ENCODE data around the gene ZBTB45. TPM values are rescaled to one million over a fixed set of nuclear protein-coding genes. Genes with fewer than 3 reads are reported as not detected.
"Not testable (repeated sequence)": the region's sequence is repeated elsewhere in the genome, so short reads cannot be mapped to it uniquely, and the experiment has no call there.

The ZBTB45 gene
- total and polyA plus RNA-seq, 2 donors (not counting 3 experiments of a cell fraction or from before 2014, with no cell fraction given): 17.8 to 21.8 TPM

DNA sequence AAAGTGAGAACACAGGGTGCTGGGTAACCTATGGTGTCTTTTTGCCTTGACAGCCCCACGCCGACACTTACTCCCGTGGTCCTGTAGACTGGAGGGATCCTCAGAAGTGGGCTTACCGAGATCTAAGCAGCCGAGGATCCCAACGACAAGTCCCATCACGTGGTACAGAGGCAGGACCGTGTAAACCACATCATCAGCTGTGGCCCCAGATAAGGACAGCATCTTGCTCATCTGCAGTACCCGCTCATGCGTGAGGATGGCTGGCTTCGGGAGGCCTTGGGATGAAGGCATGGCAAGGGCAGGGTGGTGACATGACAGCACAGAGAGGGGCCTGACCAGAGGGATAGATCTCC lies 9.9 kb downstream of the ZBTB45 start:
- no peak overlapping the region for H3K9ac ChIP-seq (replicated peaks; ENCODE audit: extremely low read depth, insufficient read depth, low read length)
- H3K4me1 ChIP-seq (ENCODE audit: control insufficient read depth, extremely low read depth, insufficient read depth, low read length): peaks cover 3% of the 10 kb centered on the region
- H3K4me3 ChIP-seq (replicated peaks in 1 of 3; ENCODE audit: insufficient read depth in 1 of 3, low read depth in 1 of 3, low read length in 3 of 3): no peak overlapping the region
- FAIRE-seq (no peak), DNase-seq (ENCODE audit: low read depth, low spot score) (no peak)
- H2AFZ ChIP-seq (ENCODE audit: low read depth, low read length): no peak overlapping the region
- H4K20me1 ChIP-seq (replicated peaks; ENCODE audit: control insufficient read depth, extremely low read depth, insufficient read depth, low read length): no peaks in the 10 kb centered on the region
- H3K27ac ChIP-seq (ENCODE audit: insufficient read depth, low read depth, low read length): no peak overlapping the region
- no peaks in the 10 kb centered on the region for H3K36me3 ChIP-seq (ENCODE audit: control insufficient read depth in 2 of 2, extremely low read depth in 1 of 2, insufficient read depth in 2 of 2, low read length in 2 of 2)
- ChIA-PET CTCF (interaction anchor here (2.1 kb wide), 1 partner anchor 10 kb away, joined by 6 read pairs; the partner anchor contains the start of gene ZBTB45), POLR2A (no interaction called here)
- BruUV-seq (replicated peaks): TSS peak; percentile 5
- intact Hi-C loops (cut with micrococcal nuclease) (no loop called here), dilution Hi-C loops (cut with MboI; ENCODE audit: extremely low pct_ligation_motif_present, low sequenced_read_pairs) (no loop called here)
- no peaks in the 10 kb centered on the region for H3K27me3 ChIP-seq (ENCODE audit: control insufficient read depth in 2 of 2, insufficient read depth in 2 of 2, low read length in 2 of 2)
- peaks cover 4% of the 10 kb centered on the region for H3K79me2 ChIP-seq (ENCODE audit: control insufficient read depth, insufficient read depth, low read length)
- no peak overlapping the region for H3K4me2 ChIP-seq (ENCODE audit: insufficient read depth, low read length)
- no peaks in the 10 kb centered on the region for H3K9me1 ChIP-seq (replicated peaks; ENCODE audit: control insufficient read depth, extremely low read depth, insufficient read depth, low read length)
- no peaks in the 10 kb centered on the region for H3K9me3 ChIP-seq (replicated peaks; ENCODE audit: control insufficient read depth, insufficient read depth, low read length)
- TF ChIP-seq, protein P1, sequence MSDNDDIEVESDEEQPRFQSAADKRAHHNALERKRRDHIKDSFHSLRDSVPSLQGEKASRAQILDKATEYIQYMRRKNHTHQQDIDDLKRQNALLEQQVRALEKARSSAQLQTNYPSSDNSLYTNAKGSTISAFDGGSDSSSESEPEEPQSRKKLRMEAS (IDR thresholded peaks at IDR 0.05; ENCODE audit: insufficient read depth, insufficient read length): no peak

DNA sequence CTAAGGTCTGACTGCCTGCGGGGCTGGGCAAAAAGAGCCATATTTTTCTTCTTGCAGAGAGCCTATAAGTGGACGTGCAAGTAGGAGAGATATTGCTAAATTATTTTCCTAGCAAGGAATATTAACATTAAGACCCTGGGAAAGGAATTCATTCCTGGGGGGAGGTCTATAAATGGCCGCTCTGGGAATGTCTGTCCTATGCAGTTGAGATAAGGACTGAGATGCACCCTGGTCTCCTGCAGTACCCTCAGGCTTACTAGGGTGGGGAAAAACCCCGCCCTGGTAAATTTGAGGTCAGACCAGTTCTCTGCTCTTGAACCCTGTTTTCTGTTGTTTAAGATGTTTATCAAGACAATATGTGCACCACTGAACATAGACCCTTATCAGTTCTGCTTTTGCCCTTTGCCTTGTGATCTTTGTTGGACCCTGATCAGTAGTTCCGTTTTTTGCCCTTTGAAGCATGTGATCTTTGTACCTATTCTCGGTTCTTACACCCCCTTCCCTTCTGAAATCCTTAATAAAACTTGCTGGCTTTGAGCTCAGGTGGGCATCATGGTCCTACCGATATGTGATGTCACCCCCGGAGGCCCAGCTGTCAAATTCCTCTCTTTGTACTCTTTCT lies 11.9 kb downstream of the ZBTB45 start:
- H4K20me1 ChIP-seq (replicated peaks; ENCODE audit: control insufficient read depth, extremely low read depth, insufficient read depth, low read length); H3K27me3 ChIP-seq (ENCODE audit: control insufficient read depth in 2 of 2, insufficient read depth in 2 of 2, low read length in 2 of 2); POLR2A ChIA-PET; H3K9me1 ChIP-seq (replicated peaks; ENCODE audit: control insufficient read depth, extremely low read depth, insufficient read depth, low read length); H3K79me2 ChIP-seq (ENCODE audit: control insufficient read depth, insufficient read depth, low read length); CTCF ChIA-PET; dilution Hi-C loops (cut with MboI; ENCODE audit: extremely low pct_ligation_motif_present, low sequenced_read_pairs); H3K27ac ChIP-seq (ENCODE audit: insufficient read depth, low read depth, low read length); BruUV-seq (replicated peaks); H3K4me1 ChIP-seq (ENCODE audit: control insufficient read depth, extremely low read depth, insufficient read depth, low read length); H3K9ac ChIP-seq (replicated peaks; ENCODE audit: extremely low read depth, insufficient read depth, low read length); H3K36me3 ChIP-seq (ENCODE audit: control insufficient read depth in 2 of 2, extremely low read depth in 1 of 2, insufficient read depth in 2 of 2, low read length in 2 of 2); DNase-seq (ENCODE audit: low read depth, low spot score); H2AFZ ChIP-seq (ENCODE audit: low read depth, low read length); H3K4me2 ChIP-seq (ENCODE audit: insufficient read depth, low read length); H3K9me3 ChIP-seq (replicated peaks; ENCODE audit: control insufficient read depth, insufficient read depth, low read length); intact Hi-C loops (cut with micrococcal nuclease); FAIRE-seq; H3K4me3 ChIP-seq (replicated peaks in 1 of 3; ENCODE audit: insufficient read depth in 1 of 3, low read depth in 1 of 3, low read length in 3 of 3): not testable (repeated sequence)
